ENCODE data around the gene EVA1C. TPM values are rescaled to one million over a fixed set of nuclear protein-coding genes. Genes with fewer than 3 reads are reported as not detected.
"Not testable (repeated sequence)": the region's sequence is repeated elsewhere in the genome, so short reads cannot be mapped to it uniquely, and the experiment has no call there.

Gene EVA1C
- total and polyA plus RNA-seq, 2 experiments from 2014 or later = 2.2 to 3.4 TPM

- Histone ChIP-seq H4K20me1 (ENCODE audit: insufficient read depth, poor library complexity, severe bottlenecking) (no peaks in the 10 kb centered on the region), H3K79me2 (no peaks in the 10 kb centered on the region), H3K9me3 (ENCODE audit: low read depth) (no peaks in the 10 kb centered on the region), H3K27ac (no peak overlapping the region), H3K4me2 (no peak overlapping the region), H3K4me1 (ENCODE audit: insufficient read depth) (no peaks in the 10 kb centered on the region), H3K9me2 (replicated peaks; ENCODE audit: insufficient read depth) (no peaks in the 10 kb centered on the region), H3K4me3 (no peak overlapping the region), H3K27me3 (no peaks in the 10 kb centered on the region), H3K36me3 (replicated peaks; ENCODE audit: insufficient read depth, low read depth) (no peaks in the 10 kb centered on the region), H2AFZ (no peak overlapping the region)
- WGBS (ENCODE audit: low lambda C conversion rate, missing lambda C conversion rate) = 93% methylated on average over 4 of the region's 4 CpGs
- no peak for TF ChIP-seq CTCF (IDR thresholded peaks at IDR 0.05; ENCODE audit: poor library complexity)
- no peak for DNase-seq (ENCODE audit: low spot score)
Measured at GRCh38 chr21:32529679-32530078, 117.2 kb downstream of the EVA1C start.

- H3K4me2 ChIP-seq; DNase-seq (ENCODE audit: low spot score); H3K27ac ChIP-seq; H4K20me1 ChIP-seq (ENCODE audit: insufficient read depth, poor library complexity, severe bottlenecking); H3K36me3 ChIP-seq (replicated peaks; ENCODE audit: insufficient read depth, low read depth); H3K27me3 ChIP-seq; H3K4me3 ChIP-seq; H3K4me1 ChIP-seq (ENCODE audit: insufficient read depth); H2AFZ ChIP-seq; H3K9me3 ChIP-seq (ENCODE audit: low read depth); H3K79me2 ChIP-seq; H3K9me2 ChIP-seq (replicated peaks; ENCODE audit: insufficient read depth): not testable (repeated sequence)
- 95% methylated on average over 7 of the region's 7 CpGs for WGBS (ENCODE audit: low lambda C conversion rate, missing lambda C conversion rate)
Measured at GRCh38 chr21:32530809-32531208, 118.3 kb downstream of the EVA1C start.

- H3K27ac ChIP-seq; H3K79me2 ChIP-seq; DNase-seq (ENCODE audit: low spot score); H3K36me3 ChIP-seq (replicated peaks; ENCODE audit: insufficient read depth, low read depth); H4K20me1 ChIP-seq (ENCODE audit: insufficient read depth, poor library complexity, severe bottlenecking); H3K4me2 ChIP-seq; H3K4me1 ChIP-seq (ENCODE audit: insufficient read depth); H3K9me2 ChIP-seq (replicated peaks; ENCODE audit: insufficient read depth); H3K9me3 ChIP-seq (ENCODE audit: low read depth); H2AFZ ChIP-seq; H3K27me3 ChIP-seq; H3K4me3 ChIP-seq: not testable (repeated sequence)
- WGBS (ENCODE audit: low lambda C conversion rate, missing lambda C conversion rate) = 80% methylated on average over 3 of the region's 3 CpGs
Measured at GRCh38 chr21:32531561-32531960, 119.1 kb downstream of the EVA1C start.

GRCh38 chr21:32532636-32533035 is 120.1 kb downstream of the EVA1C start:
- DNase-seq (ENCODE audit: low spot score) = no peak
- no peak overlapping the region for H3K4me3 ChIP-seq
- no peaks in the 10 kb centered on the region for H3K79me2 ChIP-seq
- no peaks in the 10 kb centered on the region for H3K36me3 ChIP-seq (replicated peaks; ENCODE audit: insufficient read depth, low read depth)
- no peak for TF ChIP-seq EZH2 (IDR thresholded peaks at IDR 0.05; ENCODE audit: borderline replicate concordance)
- TF ChIP-seq EZH2phosphoT487 (IDR thresholded peaks at IDR 0.05; ENCODE audit: low read depth, severe bottlenecking, unreplicated experiment) = no peak
- no peak for TF ChIP-seq CTCF (IDR thresholded peaks at IDR 0.05; ENCODE audit: poor library complexity)
- H2AFZ ChIP-seq = no peak overlapping the region
- no peaks in the 10 kb centered on the region for H3K9me2 ChIP-seq (replicated peaks; ENCODE audit: insufficient read depth)
- H3K4me2 ChIP-seq = no peak overlapping the region
- H3K9me3 ChIP-seq (ENCODE audit: low read depth) = no peaks in the 10 kb centered on the region
- no peaks in the 10 kb centered on the region for H3K27me3 ChIP-seq
- WGBS (ENCODE audit: low lambda C conversion rate, missing lambda C conversion rate) = 89% methylated on average over 6 of the region's 6 CpGs
- no peaks in the 10 kb centered on the region for H3K4me1 ChIP-seq (ENCODE audit: insufficient read depth)
- no peaks in the 10 kb centered on the region for H4K20me1 ChIP-seq (ENCODE audit: insufficient read depth, poor library complexity, severe bottlenecking)
- H3K27ac ChIP-seq = no peak overlapping the region

GRCh38 chr21:32533053-32533452 is 120.5 kb downstream of the EVA1C start:
- H2AFZ ChIP-seq = no peak overlapping the region
- no peak overlapping the region for H3K4me3 ChIP-seq
- no peaks in the 10 kb centered on the region for H3K9me3 ChIP-seq (ENCODE audit: low read depth)
- DNase-seq (ENCODE audit: low spot score) = no peak
- no peaks in the 10 kb centered on the region for H3K36me3 ChIP-seq (replicated peaks; ENCODE audit: insufficient read depth, low read depth)
- TF ChIP-seq CTCF (IDR thresholded peaks at IDR 0.05; ENCODE audit: poor library complexity) (no peak), EZH2 (IDR thresholded peaks at IDR 0.05; ENCODE audit: borderline replicate concordance) (no peak), EZH2phosphoT487 (IDR thresholded peaks at IDR 0.05; ENCODE audit: low read depth, severe bottlenecking, unreplicated experiment) (no peak)
- no peaks in the 10 kb centered on the region for H3K4me1 ChIP-seq (ENCODE audit: insufficient read depth)
- no peaks in the 10 kb centered on the region for H3K27me3 ChIP-seq
- H3K27ac ChIP-seq = no peak overlapping the region
- H3K79me2 ChIP-seq = no peaks in the 10 kb centered on the region
- no peak overlapping the region for H3K4me2 ChIP-seq
- 93% methylated on average over 4 of the region's 4 CpGs for WGBS (ENCODE audit: low lambda C conversion rate, missing lambda C conversion rate)
- no peaks in the 10 kb centered on the region for H3K9me2 ChIP-seq (replicated peaks; ENCODE audit: insufficient read depth)
- H4K20me1 ChIP-seq (ENCODE audit: insufficient read depth, poor library complexity, severe bottlenecking) = no peaks in the 10 kb centered on the region
